OCI-LY7 (cell line): ENCODE data around the gene CCDC186. TPM values are rescaled to one million over a fixed set of nuclear protein-coding genes. Genes with fewer than 3 reads are reported as not detected.

Experiments used
- BruUV-seq: library from RNA; stranded (reverse); fragments of 400-500 nt; replicated peaks from 2 replicates; lab custom pipeline; 2021; lab: Mats Ljungman, UMichigan
- CTCF ChIA-PET: fragments of 300-600 bp; sonication (Branson Sonifier 250); formaldehyde crosslinking; loops from one replicate; lab custom pipeline; 2022; ENCODE audit warnings: antibody characterized with exemption; ENCODE audit not compliant: unreplicated experiment; lab: Charles Lee
- POLR2A ChIA-PET: fragments of 300-600 bp; sonication (Branson Sonifier 250); formaldehyde crosslinking; loops from one replicate; lab custom pipeline; 2022; ENCODE audit warnings: antibody characterized with exemption; lab: Charles Lee
- DNase-seq: peaks from one replicate; pipeline ENCODE4 v3.0.0-alpha.2; 2015; ENCODE audit warnings: low spot score
- H2AFZ ChIP-seq: fragments of 200-600 bp; sonication (generic), shearing (Covaris generic); 2 replicates; pipeline ENCODE4 v1.6.1; 2014; ENCODE audit warnings: mild to moderate bottlenecking, antibody characterized with exemption, low read length, moderate library complexity
- H3K27ac ChIP-seq: fragments of 200-600 bp; sonication (generic); 2 replicates; pipeline ENCODE4 v1.5.1; 2014; ENCODE audit warnings: mixed run types, low read depth, mild to moderate bottlenecking, moderate library complexity, low read length, inconsistent platforms; ENCODE audit not compliant: poor library complexity, severe bottlenecking
- H3K36me3 ChIP-seq: fragments of 200-600 bp; sonication (generic); 2 replicates; pipeline ENCODE4 v1.6.1; 2014; ENCODE audit warnings: mild to moderate bottlenecking, antibody characterized with exemption, low read length, moderate library complexity, mixed read lengths; ENCODE audit not compliant: insufficient read depth
- H3K4me1 ChIP-seq: fragments of 200-600 bp; sonication (generic); 2 replicates; pipeline ENCODE4 v1.5.1; 2014; ENCODE audit warnings: mild to moderate bottlenecking, low read length; ENCODE audit not compliant: insufficient read depth, poor library complexity, severe bottlenecking
- H3K4me2 ChIP-seq: fragments of 200-600 bp; sonication (generic); 2 replicates; pipeline ENCODE4 v1.6.1; 2014; ENCODE audit warnings: mild to moderate bottlenecking, low read length
- H3K4me3 ChIP-seq: fragments of 200-600 bp; sonication (generic); 2 replicates; pipeline ENCODE4 v1.5.1; 2014; ENCODE audit warnings: mild to moderate bottlenecking, low read depth, low read length; ENCODE audit not compliant: poor library complexity, severe bottlenecking
- H3K79me2 ChIP-seq: fragments of 200-600 bp; sonication (generic); 2 replicates; pipeline ENCODE4 v1.6.1; 2016; ENCODE audit warnings: low read depth, mild to moderate bottlenecking, low read length, moderate library complexity, mixed read lengths; ENCODE audit not compliant: insufficient read depth
- H3K9me2 ChIP-seq: fragments of 200-600 bp; sonication (generic); 2 replicates; pipeline ENCODE4 v1.6.1; 2016; ENCODE audit warnings: mild to moderate bottlenecking, low read length, mixed read lengths; ENCODE audit not compliant: insufficient read depth
- H3K9me3 ChIP-seq: fragments of 200-600 bp; sonication (generic); 2 replicates; pipeline ENCODE4 v1.6.1; 2014; ENCODE audit warnings: mild to moderate bottlenecking, mixed run types, low read length, mixed read lengths
- H4K20me1 ChIP-seq: fragments of 200-600 bp; sonication (generic); 2 replicates; pipeline ENCODE4 v1.6.1; 2014; ENCODE audit warnings: mild to moderate bottlenecking, antibody characterized with exemption, low read length, moderate library complexity, mixed read lengths; ENCODE audit not compliant: insufficient read depth
- EZH2phosphoT487 ChIP-seq: fragments of 200-600 bp; sonication (generic); IDR thresholded peaks from 2 replicates; pipeline ENCODE4 v1.6.1; 2018; ENCODE audit warnings: low read depth, borderline replicate concordance, mild to moderate bottlenecking, mixed run types, antibody characterized with exemption, low read length, moderate library complexity, mixed read lengths
- intact Hi-C: fragments of 100-400 bp; cut with micrococcal nuclease; formaldehyde crosslinking; loops from one replicate; pipeline ENCODE4 v1.10.0; 2022; ENCODE audit not compliant: unreplicated experiment
- total RNA-seq, 2 experiments: library from RNA; depleted of rRNA in 1 of 2; stranded (reverse); fragments of >200 nt in 1 of 2; shearing (Covaris generic) in 1 of 2; gene quantifications; 2 replicates each; pipeline ENCODE4 v1.2.3, GENCODE V29; 2014 to 2022
- TF ChIP-seq, protein P1 (sequence below): fragments of 200-600 bp; sonication (generic); conservative IDR thresholded peaks from 2 replicates; pipeline ENCODE4 v1.5.1; 2014; ENCODE audit warnings: mild to moderate bottlenecking, antibody characterized with exemption, low read length, moderate library complexity, mixed read lengths

CCDC186 gene
- total RNA-seq, 2 experiments from 2014 or later: 5.3 to 13.1 TPM

DNA sequence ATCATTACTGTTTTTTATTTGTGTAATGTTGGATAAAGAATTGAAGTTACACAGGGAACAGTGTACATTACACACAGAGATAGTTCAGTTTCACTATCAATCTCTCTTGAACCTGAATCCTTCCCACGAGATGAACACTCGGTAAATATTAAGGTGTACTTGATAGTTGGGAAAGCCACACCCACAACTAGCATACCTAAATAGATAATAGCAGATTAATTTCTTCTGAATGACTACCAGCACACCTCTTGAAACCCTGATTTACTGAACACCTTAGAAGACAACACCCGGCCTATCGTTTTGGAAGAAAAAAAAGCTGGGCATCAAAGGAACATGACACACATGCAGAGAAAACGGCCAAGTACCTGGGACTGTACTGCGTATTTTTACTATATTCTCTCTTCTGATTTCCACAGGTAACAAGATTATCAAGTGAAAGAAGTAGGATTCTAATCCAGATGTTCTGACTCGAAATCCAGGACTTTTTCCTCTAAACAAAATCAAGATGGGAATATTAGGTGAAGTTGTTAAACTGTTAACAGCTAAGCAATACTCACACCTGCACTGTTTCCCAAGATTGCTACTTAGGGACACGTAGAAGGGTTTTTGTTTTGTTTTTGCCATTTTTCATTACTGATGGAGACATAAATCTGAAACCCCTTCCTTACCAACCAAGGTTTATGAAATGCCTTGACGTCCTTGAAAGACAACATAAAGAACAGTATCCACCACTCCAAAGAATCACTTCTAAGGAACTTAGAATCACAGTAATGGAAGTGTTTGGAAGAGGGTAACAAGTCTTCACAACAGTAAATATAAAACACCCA lies 1.0 kb downstream of the CCDC186 start:
- Histone ChIP-seq H3K4me2 (peak overlapping the region; percentile 86), H3K9me3 (peaks cover 4% of the 10 kb centered on the region; the same call in 1 of the 2 replicates), H3K9me2 (no peaks in the 10 kb centered on the region), H3K4me3 (peak overlapping the region; percentile 73), H3K27ac (no peak overlapping the region), H2AFZ (peak overlapping the region; percentile 94), H3K4me1 (peaks cover 16% of the 10 kb centered on the region), H3K79me2 (peaks cover 17% of the 10 kb centered on the region; the same call in 1 of the 2 replicates), H3K36me3 (peaks cover 22% of the 10 kb centered on the region), H4K20me1 (no peaks in the 10 kb centered on the region)
- no peak for DNase-seq
- TSS peak; percentile 65 for BruUV-seq
- TF ChIP-seq, protein P1, sequence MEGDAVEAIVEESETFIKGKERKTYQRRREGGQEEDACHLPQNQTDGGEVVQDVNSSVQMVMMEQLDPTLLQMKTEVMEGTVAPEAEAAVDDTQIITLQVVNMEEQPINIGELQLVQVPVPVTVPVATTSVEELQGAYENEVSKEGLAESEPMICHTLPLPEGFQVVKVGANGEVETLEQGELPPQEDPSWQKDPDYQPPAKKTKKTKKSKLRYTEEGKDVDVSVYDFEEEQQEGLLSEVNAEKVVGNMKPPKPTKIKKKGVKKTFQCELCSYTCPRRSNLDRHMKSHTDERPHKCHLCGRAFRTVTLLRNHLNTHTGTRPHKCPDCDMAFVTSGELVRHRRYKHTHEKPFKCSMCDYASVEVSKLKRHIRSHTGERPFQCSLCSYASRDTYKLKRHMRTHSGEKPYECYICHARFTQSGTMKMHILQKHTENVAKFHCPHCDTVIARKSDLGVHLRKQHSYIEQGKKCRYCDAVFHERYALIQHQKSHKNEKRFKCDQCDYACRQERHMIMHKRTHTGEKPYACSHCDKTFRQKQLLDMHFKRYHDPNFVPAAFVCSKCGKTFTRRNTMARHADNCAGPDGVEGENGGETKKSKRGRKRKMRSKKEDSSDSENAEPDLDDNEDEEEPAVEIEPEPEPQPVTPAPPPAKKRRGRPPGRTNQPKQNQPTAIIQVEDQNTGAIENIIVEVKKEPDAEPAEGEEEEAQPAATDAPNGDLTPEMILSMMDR: no peak
- TF ChIP-seq EZH2phosphoT487: no peak
- CTCF ChIA-PET: no interaction called here
- intact Hi-C loops: loop anchor here (5.0 to 10.0 kb wide), 4 partner anchors 316 to 652 kb away; partner anchors contain the start of genes CASP7 and FHIP2A
- POLR2A ChIA-PET: interaction anchor here (0.5 to 1.2 kb wide), 5 partner anchors 17 to 329 kb away, joined by 3 read pairs; no protein-coding TSS in a partner anchor

DNA sequence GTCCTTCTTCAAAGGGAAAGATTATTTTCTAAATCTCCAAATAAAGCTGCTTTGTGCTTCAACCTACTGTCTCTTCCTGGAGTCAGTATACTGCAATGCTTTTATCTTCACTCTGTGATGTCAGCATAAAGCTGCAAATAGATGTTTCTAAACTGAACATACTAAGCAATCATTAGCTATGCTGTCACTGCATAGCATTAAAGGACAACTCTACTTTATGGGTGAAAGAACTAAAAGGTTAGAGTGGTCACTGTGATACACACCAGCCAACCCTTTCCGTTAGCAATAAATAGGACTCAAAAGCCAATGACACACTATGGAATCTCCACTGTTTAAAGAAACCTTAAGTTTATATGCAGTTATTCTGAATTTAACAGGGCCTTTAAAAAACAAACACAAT lies 1.8 kb downstream of the CCDC186 start:
- H3K4me3 ChIP-seq: peak overlapping the region; percentile 73
- no peak overlapping the region for H2AFZ ChIP-seq
- ChIA-PET POLR2A (interaction anchor here (0.5 to 1.1 kb wide), 6 partner anchors 14 to 367 kb away, joined by 3 to 6 read pairs (median 3); no protein-coding TSS in a partner anchor), CTCF (no interaction called here)
- H3K4me1 ChIP-seq: peaks cover 16% of the 10 kb centered on the region
- BruUV-seq: no TSS peak
- peak overlapping the region; percentile 86 for H3K4me2 ChIP-seq
- intact Hi-C loops: loop anchor here (5.0 to 10.0 kb wide), 4 partner anchors 315 to 653 kb away; partner anchors contain the start of genes CASP7 and FHIP2A
- H3K9me3 ChIP-seq: peaks cover 4% of the 10 kb centered on the region; the same call in 1 of the 2 replicates
- no peak for TF ChIP-seq EZH2phosphoT487
- TF ChIP-seq, protein P1: no peak
- H3K9me2 ChIP-seq: no peaks in the 10 kb centered on the region
- H3K36me3 ChIP-seq: peaks cover 26% of the 10 kb centered on the region
- no peak overlapping the region for H3K27ac ChIP-seq
- peaks cover 20% of the 10 kb centered on the region; the same call in 1 of the 2 replicates for H3K79me2 ChIP-seq
- no peaks in the 10 kb centered on the region for H4K20me1 ChIP-seq
- peak; percentile 11 for DNase-seq
